Measurements from ENCODE around the gene SERPINI1.
"Not testable (repeated sequence)": the region's sequence is repeated elsewhere in the genome, so short reads cannot be mapped to it uniquely, and the experiment has no call there.

Gene SERPINI1

DNA sequence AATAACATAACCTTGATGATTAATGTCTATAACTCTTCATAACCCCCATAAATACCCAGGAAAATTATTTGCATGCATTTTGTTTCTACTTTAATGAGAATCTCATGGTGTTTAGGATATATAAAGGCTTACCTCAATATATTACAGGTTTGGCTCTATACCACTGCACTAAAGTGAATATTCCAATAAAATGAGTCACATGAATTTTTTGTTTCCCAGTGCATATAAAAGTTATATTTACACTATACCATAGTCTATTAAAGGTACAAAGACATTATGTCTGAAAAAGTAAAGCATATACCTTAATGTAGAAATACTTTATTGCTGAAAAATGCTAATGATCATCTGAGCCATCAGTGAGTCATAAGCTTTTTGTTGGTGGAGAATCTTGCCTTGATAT lies 74.7 kb downstream of the SERPINI1 start:
- H3K36me3 ChIP-seq (ENCODE audit: control insufficient read depth, insufficient read depth, low read length, severe bottlenecking), result no peaks in the 10 kb centered on the region
- no peak overlapping the region for H3K9ac ChIP-seq (ENCODE audit: low read length)
- no peak for DNase-seq (ENCODE audit: low read depth)
- peaks cover 46% of the 10 kb centered on the region for H3K4me1 ChIP-seq (ENCODE audit: control insufficient read depth, insufficient read depth, low read length)
- no peak overlapping the region for H3K4me3 ChIP-seq (ENCODE audit: low read length)
- H3K9me3 ChIP-seq (ENCODE audit: control insufficient read depth, low read length), result no peaks in the 10 kb centered on the region
- H3K27me3 ChIP-seq (replicated peaks; ENCODE audit: control insufficient read depth, insufficient read depth, low read length), result no peaks in the 10 kb centered on the region

DNA sequence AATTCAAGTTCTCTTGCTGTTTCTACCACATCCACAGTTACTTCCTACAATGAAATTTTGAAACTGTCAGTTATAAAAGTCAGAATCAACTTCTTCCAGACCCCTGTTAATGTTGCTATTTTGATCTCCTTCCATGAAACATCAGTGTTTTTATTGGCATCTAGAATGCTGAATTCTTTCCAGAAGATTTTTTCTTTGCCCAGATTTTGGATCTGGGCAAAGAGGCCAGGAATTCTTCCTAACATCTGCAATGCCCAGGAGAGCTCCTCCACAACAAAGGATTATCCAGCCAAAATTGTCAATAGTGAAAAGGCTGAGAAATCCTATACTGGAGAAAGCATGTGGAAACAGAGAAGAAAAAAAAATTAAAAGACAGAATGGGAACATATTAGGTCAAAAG lies 75.5 kb downstream of the SERPINI1 start:
- no peaks in the 10 kb centered on the region for H3K27me3 ChIP-seq (replicated peaks; ENCODE audit: control insufficient read depth, insufficient read depth, low read length)
- peak; percentile 44 for DNase-seq (ENCODE audit: low read depth)
- no peaks in the 10 kb centered on the region for H3K9me3 ChIP-seq (ENCODE audit: control insufficient read depth, low read length)
- no peaks in the 10 kb centered on the region for H3K36me3 ChIP-seq (ENCODE audit: control insufficient read depth, insufficient read depth, low read length, severe bottlenecking)
- H3K4me1 ChIP-seq (ENCODE audit: control insufficient read depth, insufficient read depth, low read length), result peaks cover 47% of the 10 kb centered on the region
- H3K4me3 ChIP-seq (ENCODE audit: low read length), result no peak overlapping the region
- H3K9ac ChIP-seq (ENCODE audit: low read length), result no peak overlapping the region

DNA sequence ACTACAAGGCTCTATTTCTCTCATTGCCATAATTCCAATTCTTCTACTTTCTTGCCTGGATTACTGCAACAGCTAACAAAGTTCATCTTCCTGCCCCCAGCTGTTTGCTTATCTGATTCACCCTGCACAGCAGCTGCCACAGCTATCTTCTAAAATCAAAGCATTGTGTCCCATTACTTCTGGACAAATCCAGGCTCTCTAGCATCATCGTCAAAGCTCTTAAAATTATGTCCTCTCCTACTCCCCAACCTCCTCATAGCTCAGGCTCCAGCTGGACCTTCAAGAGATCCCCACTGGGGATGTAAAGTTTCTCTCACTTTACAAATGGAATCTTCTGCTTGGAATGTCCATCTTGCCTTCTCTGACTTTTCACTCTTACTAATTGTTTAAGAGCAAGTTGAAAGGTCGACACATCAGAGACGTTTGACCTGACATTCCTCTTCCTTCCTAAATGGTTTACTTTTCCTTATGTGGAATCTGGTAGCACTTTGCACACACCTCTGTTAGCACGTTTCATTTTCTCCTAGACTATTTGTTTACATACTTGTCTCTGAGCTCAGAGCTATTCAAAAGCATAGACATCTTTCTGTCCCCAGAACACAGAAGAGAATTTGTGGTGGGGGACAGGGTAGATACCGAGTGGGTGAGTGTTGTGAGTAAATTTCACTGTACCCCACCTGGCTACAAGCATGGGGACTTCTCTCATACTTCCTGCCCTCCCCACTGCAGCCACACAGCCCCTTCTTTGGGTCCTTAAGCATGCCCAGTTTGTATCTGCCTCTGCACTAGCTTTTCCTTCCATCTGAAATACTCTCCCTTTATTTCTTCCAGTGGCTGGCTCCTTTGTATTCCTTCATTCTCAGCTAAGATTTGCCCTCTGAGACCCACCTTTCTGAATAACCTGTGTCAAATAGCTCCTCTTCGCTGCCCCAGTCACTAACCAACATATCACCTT lies 77.9 kb downstream of the SERPINI1 start:
- no peaks in the 10 kb centered on the region for H3K9me3 ChIP-seq (ENCODE audit: control insufficient read depth, low read length)
- H3K36me3 ChIP-seq (ENCODE audit: control insufficient read depth, insufficient read depth, low read length, severe bottlenecking), result no peaks in the 10 kb centered on the region
- peaks cover 47% of the 10 kb centered on the region for H3K4me1 ChIP-seq (ENCODE audit: control insufficient read depth, insufficient read depth, low read length)
- DNase-seq (ENCODE audit: low read depth), result peak; percentile 27
- peak overlapping the region; percentile 3 for H3K4me3 ChIP-seq (ENCODE audit: low read length)
- H3K9ac ChIP-seq (ENCODE audit: low read length), result no peak overlapping the region
- no peaks in the 10 kb centered on the region for H3K27me3 ChIP-seq (replicated peaks; ENCODE audit: control insufficient read depth, insufficient read depth, low read length)

DNA sequence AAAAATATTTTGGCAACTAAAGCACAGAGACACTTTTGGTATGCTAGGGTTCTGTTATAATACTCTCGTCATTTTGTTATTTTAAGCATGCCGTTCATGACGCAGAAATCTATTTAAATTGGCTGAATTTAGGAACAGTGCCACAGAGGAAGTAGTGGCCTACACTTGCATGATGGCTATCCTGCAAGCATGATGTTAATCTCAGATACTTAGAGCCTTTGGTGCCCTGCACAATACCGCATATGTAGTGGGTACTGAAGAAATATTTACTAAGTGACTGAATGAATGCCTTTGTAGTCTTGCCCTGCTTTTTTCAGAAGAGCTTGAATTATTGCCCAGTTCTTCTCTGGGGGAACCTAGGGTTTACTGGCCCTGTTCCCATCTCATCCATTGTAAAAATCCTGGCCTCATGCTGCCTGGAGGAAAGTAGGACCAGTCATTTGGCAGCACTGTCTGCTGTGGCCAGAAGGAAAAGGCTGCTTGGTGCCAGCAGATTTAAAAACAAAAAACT lies 79.0 kb downstream of the SERPINI1 start:
- H3K4me3 ChIP-seq (ENCODE audit: low read length), result peak overlapping the region; percentile 3
- H3K36me3 ChIP-seq (ENCODE audit: control insufficient read depth, insufficient read depth, low read length, severe bottlenecking), result no peaks in the 10 kb centered on the region
- peaks cover 47% of the 10 kb centered on the region for H3K4me1 ChIP-seq (ENCODE audit: control insufficient read depth, insufficient read depth, low read length)
- H3K9me3 ChIP-seq (ENCODE audit: control insufficient read depth, low read length), result no peaks in the 10 kb centered on the region
- no peak overlapping the region for H3K9ac ChIP-seq (ENCODE audit: low read length)
- H3K27me3 ChIP-seq (replicated peaks; ENCODE audit: control insufficient read depth, insufficient read depth, low read length), result no peaks in the 10 kb centered on the region
- peak; percentile 91 for DNase-seq (ENCODE audit: low read depth)

DNA sequence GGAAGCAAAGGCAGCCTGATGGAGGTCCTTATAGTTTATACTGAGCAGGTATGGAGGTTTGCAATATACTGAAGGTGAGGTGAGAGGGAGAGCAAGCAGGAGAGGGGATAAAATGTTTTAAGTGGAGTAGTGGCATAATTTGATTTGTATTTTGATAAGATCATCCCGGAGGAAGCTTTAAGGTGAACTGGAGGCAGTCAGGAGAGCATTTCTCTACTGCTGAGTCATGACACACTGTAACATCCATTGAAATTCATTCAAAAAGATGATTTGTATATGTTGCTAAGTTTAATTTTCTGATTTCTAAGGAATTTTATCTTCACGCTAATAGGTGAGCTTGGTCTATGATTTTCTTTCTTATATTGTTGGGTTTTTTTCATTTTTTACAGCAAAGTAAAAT lies 81.4 kb downstream of the SERPINI1 start:
- no peak for DNase-seq (ENCODE audit: low read depth)
- H3K9ac ChIP-seq (ENCODE audit: low read length), result no peak overlapping the region
- H3K9me3 ChIP-seq (ENCODE audit: control insufficient read depth, low read length), result no peaks in the 10 kb centered on the region

DNA sequence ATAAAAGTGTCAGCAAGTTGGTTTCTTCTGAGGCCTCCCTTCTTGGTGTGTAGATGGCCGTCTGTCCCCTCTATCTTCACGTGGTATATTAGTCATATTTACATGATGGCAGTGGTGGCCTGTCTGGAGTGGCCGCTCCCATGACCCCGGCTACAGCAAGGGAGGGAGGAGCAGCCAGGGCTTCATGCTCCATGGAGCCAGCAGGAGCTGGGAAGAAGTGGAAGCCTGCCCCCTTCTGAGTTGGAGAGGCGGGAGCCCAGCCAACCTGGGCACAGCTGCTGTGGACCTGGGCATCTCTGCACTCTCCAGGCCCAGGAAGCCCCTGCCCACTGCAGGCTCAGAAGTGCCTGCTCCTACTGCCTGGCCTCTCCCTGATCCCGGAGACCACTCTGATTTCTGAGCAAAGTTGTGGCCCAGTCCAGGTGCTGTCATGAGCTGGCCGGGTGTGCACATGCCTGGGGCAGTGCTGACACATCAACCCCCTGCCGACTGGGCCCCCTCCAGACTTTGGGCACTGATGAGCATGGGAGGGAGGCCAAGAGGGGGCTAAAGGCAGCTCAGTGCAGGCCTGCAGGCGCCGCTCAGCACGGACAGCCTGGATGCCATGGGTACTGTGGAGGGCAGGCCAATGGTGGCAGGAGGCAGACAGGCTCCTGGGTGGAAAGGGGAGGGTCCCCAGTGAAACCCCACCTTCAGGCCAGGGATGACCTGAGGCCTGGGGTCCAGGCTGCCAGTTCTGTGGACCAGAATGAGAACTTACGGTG lies 84.8 kb downstream of the SERPINI1 start:
- Histone ChIP-seq H3K36me3 (ENCODE audit: control insufficient read depth, insufficient read depth, low read length, severe bottlenecking) (no peaks in the 10 kb centered on the region), H3K4me1 (ENCODE audit: control insufficient read depth, insufficient read depth, low read length) (peaks cover under 1% of the 10 kb centered on the region), H3K9me3 (ENCODE audit: control insufficient read depth, low read length) (no peaks in the 10 kb centered on the region), H3K4me3 (ENCODE audit: low read length) (no peak overlapping the region), H3K27me3 (replicated peaks; ENCODE audit: control insufficient read depth, insufficient read depth, low read length) (no peaks in the 10 kb centered on the region), H3K9ac (ENCODE audit: low read length) (no peak overlapping the region)
- DNase-seq (ENCODE audit: low read depth), result no peak

More for the DNA sequence above, 81.4 kb downstream of the SERPINI1 start:
- Histone ChIP-seq H3K36me3 (ENCODE audit: control insufficient read depth, insufficient read depth, low read length, severe bottlenecking) (no peaks in the 10 kb centered on the region), H3K4me3 (ENCODE audit: low read length) (no peak overlapping the region), H3K27me3 (replicated peaks; ENCODE audit: control insufficient read depth, insufficient read depth, low read length) (no peaks in the 10 kb centered on the region), H3K4me1 (ENCODE audit: control insufficient read depth, insufficient read depth, low read length) (peaks cover 32% of the 10 kb centered on the region)

DNA sequence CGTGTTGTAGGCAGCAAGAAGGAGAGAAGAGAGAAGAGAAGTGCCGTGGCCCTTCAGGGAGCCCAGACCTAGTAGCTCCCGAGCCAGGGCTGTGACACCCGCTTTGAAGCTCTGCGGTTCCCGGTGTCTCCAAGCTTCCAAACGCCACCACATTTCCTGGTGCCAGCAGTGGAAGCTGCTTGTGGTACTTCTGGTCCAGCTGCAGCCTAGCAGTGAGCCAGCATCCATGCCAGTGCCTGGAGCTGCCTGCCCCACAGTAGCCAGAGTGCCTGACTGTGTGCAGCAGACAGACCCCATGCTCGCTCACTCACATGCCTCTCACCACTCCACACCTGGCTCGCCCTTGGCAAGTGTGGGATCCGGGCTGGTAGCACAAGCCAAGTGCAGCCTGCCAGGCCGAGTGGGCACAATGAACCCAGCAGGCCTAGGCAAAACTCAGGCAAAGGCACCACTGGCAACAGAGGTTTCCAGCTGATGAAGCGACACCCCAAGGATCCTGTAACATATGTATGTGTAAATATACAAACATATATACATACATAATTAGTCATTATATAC lies 85.8 kb downstream of the SERPINI1 start:
- Histone ChIP-seq H3K36me3 (ENCODE audit: control insufficient read depth, insufficient read depth, low read length, severe bottlenecking) (no peaks in the 10 kb centered on the region), H3K4me1 (ENCODE audit: control insufficient read depth, insufficient read depth, low read length) (no peaks in the 10 kb centered on the region), H3K9me3 (ENCODE audit: control insufficient read depth, low read length) (no peaks in the 10 kb centered on the region), H3K27me3 (replicated peaks; ENCODE audit: control insufficient read depth, insufficient read depth, low read length) (no peaks in the 10 kb centered on the region), H3K9ac (ENCODE audit: low read length) (no peak overlapping the region), H3K4me3 (ENCODE audit: low read length) (no peak overlapping the region)
- DNase-seq (ENCODE audit: low read depth), result no peak

DNA sequence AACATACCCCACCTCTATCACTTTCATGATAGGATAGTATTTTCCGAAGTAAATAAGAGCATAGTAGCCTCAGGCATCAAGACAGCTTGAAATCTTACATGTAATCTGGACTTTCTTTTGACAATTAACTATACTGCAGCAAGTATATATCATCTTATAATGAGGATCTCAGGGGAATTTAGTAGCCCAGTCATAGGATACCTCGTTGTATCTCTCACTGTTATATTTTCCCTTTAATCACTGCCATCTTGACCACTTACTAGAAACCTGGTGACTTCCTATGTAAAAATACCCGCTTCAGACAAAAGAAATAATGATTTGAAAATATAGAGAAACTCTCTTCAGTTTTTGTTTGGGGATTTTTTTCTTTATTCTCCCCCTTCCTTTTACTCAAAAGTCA lies 88.2 kb downstream of the SERPINI1 start:
- Histone ChIP-seq H3K4me3 (ENCODE audit: low read length) (no peak overlapping the region), H3K9ac (ENCODE audit: low read length) (no peak overlapping the region), H3K4me1 (ENCODE audit: control insufficient read depth, insufficient read depth, low read length) (no peaks in the 10 kb centered on the region), H3K36me3 (ENCODE audit: control insufficient read depth, insufficient read depth, low read length, severe bottlenecking) (no peaks in the 10 kb centered on the region), H3K27me3 (replicated peaks; ENCODE audit: control insufficient read depth, insufficient read depth, low read length) (no peaks in the 10 kb centered on the region), H3K9me3 (ENCODE audit: control insufficient read depth, low read length) (no peaks in the 10 kb centered on the region)
- no peak for DNase-seq (ENCODE audit: low read depth)

DNA sequence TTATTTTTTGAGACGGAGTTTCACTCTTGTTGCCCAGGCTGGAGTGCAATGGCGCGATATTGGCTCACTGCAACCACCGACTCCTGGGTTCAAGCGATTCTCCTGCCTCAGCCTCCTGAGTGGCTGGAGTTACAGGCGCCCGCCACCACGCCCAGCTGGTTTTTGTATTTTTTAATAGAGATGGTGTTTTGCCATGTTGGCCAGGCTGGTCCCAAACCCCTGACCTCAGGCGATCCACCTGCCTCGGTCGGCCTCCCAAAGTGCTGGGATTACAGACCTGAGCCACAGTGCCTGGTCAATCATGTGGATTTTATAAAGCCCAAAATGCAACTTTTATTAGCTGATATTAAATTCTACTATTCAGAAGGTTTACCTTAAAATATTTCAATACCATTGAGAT lies 92.1 kb downstream of the SERPINI1 start:
- H3K9me3 ChIP-seq (ENCODE audit: control insufficient read depth, low read length); H3K4me3 ChIP-seq (ENCODE audit: low read length); H3K4me1 ChIP-seq (ENCODE audit: control insufficient read depth, insufficient read depth, low read length); H3K9ac ChIP-seq (ENCODE audit: low read length); H3K27me3 ChIP-seq (replicated peaks; ENCODE audit: control insufficient read depth, insufficient read depth, low read length); H3K36me3 ChIP-seq (ENCODE audit: control insufficient read depth, insufficient read depth, low read length, severe bottlenecking); DNase-seq (ENCODE audit: low read depth): not testable (repeated sequence)

DNA sequence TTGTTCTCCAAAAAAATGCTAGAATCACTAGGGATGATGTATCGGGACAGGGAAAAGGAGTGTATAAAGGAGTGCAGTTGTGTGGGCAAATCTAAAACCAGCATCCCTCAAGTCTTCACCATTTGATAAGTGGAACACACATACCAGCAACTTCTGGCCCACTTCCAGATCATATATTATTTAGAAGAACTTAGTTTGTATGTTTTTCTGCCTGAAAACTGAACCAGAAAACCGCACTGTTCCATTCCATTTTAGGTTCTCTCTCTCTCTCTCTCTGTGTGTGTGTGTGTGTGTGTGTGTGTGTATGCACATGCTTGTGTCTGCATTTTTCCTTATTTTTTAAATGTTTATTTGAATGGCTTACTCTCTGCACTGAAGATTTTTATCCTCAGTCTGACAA lies 93.5 kb downstream of the SERPINI1 start:
- Histone ChIP-seq H3K9me3 (ENCODE audit: control insufficient read depth, low read length) (no peaks in the 10 kb centered on the region), H3K9ac (ENCODE audit: low read length) (no peak overlapping the region), H3K4me3 (ENCODE audit: low read length) (no peak overlapping the region), H3K27me3 (replicated peaks; ENCODE audit: control insufficient read depth, insufficient read depth, low read length) (no peaks in the 10 kb centered on the region), H3K36me3 (ENCODE audit: control insufficient read depth, insufficient read depth, low read length, severe bottlenecking) (no peaks in the 10 kb centered on the region), H3K4me1 (ENCODE audit: control insufficient read depth, insufficient read depth, low read length) (no peaks in the 10 kb centered on the region)
- DNase-seq (ENCODE audit: low read depth), result no peak

DNA sequence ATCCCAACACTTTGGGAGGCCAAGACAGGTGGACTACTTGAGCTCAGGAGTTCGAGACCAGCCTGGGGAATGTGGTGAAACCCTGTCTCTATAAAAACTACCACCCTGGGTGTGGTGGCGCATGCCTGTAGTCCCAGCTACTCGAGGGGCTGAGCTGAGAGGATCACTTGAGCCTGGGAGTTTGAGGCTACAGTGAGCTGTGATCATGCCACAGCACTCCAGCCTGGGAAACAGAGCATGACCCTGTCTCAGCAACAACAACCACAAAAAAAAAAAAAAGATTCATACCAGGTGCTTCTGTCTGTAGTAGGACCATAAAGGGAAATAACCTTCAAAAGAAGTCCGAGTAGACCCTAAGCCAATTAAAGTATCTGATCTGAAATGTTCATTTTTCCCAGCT lies 94.5 kb downstream of the SERPINI1 start:
- H3K4me1 ChIP-seq (ENCODE audit: control insufficient read depth, insufficient read depth, low read length), result no peaks in the 10 kb centered on the region
- no peak overlapping the region for H3K9ac ChIP-seq (ENCODE audit: low read length)
- no peak overlapping the region for H3K4me3 ChIP-seq (ENCODE audit: low read length)
- H3K27me3 ChIP-seq (replicated peaks; ENCODE audit: control insufficient read depth, insufficient read depth, low read length), result no peaks in the 10 kb centered on the region
- no peaks in the 10 kb centered on the region for H3K9me3 ChIP-seq (ENCODE audit: control insufficient read depth, low read length)
- no peaks in the 10 kb centered on the region for H3K36me3 ChIP-seq (ENCODE audit: control insufficient read depth, insufficient read depth, low read length, severe bottlenecking)
- no peak for DNase-seq (ENCODE audit: low read depth)

All from adipocyte (in vitro differentiated cells).